GM18499 (cell line): ENCODE measurements around the gene FN3K.
"Not testable (repeated sequence)": the region's sequence is repeated elsewhere in the genome, so short reads cannot be mapped to it uniquely, and the experiment has no call there.

ENCODE experiments used
- ATAC-seq: cut with Tn5 transposase; IDR thresholded peaks from one replicate; pipeline ENCODE4 v1.9.1; 2021; ENCODE audit warnings: moderate number of reproducible peaks; ENCODE audit not compliant: insufficient read depth, unreplicated experiment

FN3K gene

DNA sequence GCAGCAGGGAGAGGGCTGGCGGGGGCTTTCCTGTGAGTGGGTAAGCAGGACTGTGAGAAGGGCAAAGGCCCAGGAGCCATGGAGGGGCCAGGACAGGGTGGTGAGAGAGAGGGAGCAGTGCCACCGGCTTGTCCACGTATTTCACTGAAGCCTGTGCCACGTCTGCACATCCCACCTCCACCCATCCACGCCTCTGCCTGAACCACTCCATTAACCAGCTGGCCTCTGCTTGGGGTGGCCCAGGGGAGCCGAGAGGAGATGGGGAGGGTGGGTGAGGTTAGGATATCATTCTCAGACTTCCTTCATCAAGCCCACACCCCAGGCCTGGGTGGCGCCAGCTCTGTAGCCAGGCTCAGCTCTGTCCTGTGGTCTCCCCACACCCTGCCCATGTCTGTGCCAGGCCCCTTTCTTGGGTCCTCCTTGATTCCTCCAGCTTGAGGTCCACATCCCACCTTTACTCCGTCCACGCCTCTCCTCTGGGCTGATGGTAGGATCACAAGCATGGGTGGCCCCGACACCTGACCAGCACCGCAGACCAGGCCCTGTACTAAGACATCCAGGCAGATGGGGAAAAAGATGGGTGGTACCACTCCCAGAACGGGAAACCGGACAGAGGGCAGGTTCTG, 3.2 kb upstream of the FN3K start:
- no peak for ATAC-seq

DNA sequence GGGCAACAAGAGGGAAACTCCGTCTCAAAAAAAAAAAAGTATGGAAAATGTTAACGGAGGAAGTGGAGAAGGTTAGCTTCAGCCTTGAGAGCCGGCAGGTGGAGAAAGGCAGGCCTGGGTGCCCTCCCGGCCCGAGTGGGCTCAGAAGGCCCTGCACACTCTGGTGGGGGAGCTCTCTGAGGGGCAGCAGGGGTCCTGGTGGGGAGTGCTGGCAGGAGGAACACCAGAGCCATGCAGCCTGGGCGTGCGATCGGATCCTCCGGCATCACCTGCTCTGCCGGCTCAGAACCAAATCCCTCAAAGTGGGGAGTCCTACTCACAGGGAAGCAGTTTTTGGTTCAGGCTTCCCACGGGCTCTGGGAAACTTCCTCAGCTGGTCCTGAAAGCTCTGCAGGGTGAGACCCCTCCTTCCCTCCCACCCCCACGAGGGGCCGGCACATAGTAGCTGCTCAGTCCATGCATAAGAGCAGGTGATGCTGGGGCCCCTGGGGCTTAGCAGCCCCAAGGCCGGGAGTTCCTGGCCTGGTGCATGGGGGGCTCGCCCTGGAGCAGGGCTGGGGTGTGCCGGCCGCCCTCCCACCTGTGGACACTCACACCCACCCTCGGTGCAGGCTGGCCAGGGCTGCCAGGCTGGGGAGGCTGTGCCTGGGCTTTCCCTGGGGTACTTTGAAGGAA, 1.2 kb downstream of the FN3K start:
- no peak for ATAC-seq

GRCh38 chr17:82737967-82738877, 2.8 kb downstream of the FN3K start:
- ATAC-seq = no peak

- ATAC-seq = no peak
Observed at GRCh38 chr17:82740906-82741759, 5.7 kb downstream of the FN3K start.

DNA sequence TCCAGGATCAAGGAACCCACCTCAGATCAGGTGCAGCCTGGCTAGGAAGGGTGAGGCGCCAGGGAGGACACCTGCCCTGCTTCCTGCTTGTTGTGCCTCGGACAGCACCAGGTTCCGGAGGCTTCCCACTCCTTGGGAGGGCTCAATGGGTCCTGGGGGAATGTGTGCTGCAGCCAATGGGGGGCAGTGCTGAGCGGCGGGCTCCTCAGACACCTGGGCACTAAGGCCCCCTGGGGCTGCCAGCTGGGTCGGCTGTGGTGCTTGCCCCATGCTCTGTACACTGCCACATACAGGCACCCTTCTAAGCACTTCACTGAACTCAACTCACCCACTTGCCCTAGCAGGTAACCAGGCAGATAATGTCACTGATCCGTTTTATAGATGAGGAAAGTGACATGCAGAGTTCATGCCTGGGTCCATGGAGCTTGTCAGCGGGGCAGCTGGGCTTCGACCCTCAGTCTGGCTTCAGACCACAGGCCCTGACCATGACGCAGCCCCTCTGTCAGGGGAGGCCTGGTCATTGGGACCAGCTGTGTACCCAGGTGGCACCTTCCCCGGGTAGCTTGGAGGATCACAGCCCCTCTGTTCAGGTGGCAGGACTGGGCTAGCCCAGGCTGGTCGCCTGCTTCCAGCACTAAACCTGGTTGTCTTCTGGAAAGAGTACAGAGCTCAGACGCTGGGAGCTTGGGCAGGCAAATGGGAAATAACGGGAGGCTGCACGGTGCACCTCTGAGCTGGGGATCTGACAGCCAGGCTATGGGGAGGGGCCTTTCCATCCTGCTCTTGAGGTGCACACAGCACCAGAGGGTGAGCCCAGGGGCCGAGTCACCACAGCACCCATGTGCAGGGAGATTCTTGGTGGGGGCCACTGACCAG, 8.2 kb downstream of the FN3K start:
- no peak for ATAC-seq

DNA sequence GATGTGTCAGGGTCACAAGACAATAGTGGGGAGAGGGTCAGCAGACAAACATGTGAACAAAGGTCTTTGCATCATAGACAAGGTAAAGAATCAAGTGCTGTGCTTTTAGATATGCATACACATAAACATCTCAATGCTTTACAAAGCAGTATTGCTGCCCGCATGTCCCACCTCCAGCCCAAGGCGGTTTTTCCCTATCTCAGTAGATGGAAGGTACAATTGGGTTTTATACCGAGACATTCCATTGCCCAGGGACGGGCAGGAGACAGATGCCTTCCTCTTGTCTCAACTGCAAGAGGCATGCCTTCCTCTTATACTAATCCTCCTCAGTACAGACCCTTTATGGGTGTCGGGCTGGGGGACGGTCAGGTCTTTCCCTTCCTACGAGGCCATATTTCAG, 9.3 kb downstream of the FN3K start:
- not testable (repeated sequence) for ATAC-seq

DNA sequence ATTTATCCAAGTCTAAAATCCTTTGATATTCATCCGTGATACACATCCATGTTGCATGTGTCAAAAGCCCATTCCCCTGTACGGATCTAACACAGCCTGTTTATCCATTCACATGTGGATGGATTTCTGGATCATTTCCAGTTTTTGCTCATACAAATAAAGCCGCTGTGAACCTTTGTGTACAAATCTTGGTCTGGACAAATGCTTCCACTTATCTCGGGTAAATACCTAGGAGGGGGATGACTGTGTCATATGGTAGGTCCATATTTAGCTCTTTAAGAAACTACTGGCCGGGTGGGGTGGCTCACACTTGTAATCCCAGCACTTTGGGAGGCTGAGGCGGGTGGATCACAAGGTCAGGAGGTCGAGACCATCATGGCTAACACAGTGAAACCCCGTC, 10.1 kb downstream of the FN3K start:
- ATAC-seq = no peak

- no peak for ATAC-seq
Observed at GRCh38 chr17:82748756-82749155, 13.3 kb downstream of the FN3K start.

GRCh38 chr17:82750241-82750908, 15.0 kb downstream of the FN3K start:
- no peak for ATAC-seq

- no peak for ATAC-seq
Observed at GRCh38 chr17:82751171-82751570, 15.8 kb downstream of the FN3K start.

DNA sequence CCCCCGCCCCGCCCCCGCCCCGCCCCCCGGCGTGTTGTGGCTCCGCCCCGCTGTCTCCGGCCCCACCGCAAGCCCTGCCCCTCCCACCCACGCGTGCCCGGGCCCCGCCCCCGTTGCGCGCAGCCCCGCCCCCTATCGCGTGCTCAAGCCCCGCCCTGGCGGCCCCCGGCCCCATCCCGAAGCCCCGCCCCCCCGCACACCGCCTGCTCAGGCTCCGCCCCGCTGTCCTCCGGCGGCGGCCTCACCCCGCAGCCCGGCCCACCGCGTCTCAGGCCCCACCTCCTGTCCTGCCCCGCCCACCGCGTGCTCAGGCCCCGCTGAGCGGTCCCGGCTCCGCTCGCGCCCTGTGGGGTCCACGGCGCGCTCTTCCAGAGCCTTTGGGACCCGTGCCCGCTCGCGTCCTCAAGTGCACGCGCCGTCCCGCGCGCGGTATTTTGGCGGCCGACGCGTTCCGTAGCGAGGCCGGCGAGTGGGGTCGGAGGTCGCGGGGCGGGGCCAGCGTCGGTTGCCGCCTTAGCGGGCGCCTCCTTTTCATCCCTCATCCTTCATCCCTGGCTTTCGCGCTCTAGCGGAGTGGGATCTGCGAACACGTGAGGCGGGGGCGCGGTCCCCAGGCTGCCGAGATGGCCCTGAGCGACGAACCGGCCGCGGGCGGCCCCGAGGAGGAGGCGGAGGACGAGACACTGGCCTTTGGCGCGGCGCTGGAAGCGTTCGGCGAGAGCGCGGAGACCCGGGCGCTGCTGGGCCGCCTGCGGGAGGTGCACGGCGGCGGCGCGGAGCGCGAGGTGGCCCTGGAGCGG, 16.4 kb downstream of the FN3K start, which contains the start of gene TBCD:
TSS of gene TBCD (plus strand) at position 495 of the 800 bp plus-strand sequence. CDS start at position 624, 129 bp downstream.
- ATAC-seq = no peak

DNA sequence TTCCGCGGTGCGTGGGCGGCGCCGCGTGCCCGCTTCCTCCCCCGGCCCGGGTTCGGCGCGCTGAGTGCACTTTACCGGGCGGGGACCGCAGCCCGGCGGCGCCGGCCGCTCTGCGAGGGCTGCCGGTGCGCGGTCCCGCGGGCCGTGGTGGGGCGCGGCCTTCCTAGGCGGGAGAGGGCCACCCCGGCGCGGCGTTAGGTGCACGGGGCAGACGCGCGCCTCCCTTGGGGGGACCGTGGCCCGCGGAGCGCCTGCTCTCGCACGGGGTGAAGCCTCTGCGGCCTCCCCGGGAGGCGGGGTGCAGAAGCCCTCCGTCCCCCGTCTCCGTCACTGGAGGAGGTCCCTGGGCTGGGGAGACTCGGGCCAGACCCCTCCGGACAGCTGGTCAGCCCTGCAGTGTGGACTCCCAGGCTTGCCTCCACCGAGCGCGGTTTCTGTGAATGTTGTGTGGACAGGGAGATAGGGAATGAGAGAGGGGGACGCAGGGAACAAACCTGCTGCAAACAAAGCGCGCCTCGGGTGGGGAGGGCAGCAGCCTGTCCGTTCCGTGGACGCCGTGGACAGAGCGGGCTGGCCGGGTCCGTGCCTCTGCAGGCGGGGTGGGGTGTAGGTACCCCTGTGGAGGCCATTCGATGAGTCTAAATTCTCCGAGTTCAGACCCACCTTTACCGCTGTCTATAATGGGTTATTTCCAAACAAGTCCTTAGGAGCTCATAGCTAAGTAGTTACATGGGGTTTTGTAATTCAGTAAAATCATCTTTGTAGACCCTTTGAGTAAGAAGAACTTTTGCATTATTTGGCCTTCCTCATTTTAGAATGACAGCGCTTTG, 17.2 kb downstream of the FN3K start:
- ATAC-seq = no peak

DNA sequence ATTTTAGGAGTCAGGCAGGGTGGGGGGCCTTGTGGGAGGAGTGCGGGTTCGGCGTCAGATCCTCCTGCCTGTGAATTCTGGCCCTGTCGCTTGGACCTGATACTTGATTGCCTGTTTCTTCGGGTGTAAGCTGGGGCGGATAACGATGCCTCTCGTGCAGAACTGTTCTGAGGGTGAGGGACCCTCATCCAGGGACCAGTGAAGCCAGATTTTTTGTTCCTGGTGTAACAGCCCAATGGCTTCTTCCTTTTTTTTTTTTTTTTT, 17.7 kb downstream of the FN3K start:
- ATAC-seq = no peak

GRCh38 chr17:82754297-82755208, 19.1 kb downstream of the FN3K start:
- no peak for ATAC-seq

GRCh38 chr17:82756166-82756565, 20.8 kb downstream of the FN3K start:
- no peak for ATAC-seq

DNA sequence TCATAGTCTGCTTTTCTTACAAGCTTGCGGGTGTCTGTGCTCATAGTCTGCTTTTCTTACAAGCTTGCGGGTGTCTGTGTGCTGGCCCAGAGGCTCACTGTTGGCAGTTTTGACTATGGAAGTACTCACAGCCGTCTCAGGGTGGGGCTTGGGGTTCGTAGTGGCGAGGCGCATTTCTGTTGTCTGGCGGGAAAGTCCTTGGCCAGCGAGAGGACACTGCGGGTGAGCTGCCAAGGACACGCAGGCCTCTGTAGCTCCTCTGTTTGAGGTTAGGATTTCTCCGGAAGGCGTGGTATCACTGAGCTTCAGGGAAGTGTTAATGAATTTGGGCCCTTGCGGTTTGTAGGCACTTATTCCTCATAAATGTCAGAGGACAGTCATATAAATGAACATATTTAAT, 30.0 kb downstream of the FN3K start:
- ATAC-seq = no peak
